Sigmoid colon (tissue), 4 donors: ENCODE measurements around the gene CADM2.

Source experiments
- CTCF ChIP-seq, 4 experiments: fragments of 450-650 bp in 3 of 4; fragments of 200-600 bp in 1 of 4; IDR thresholded peaks; one replicate each; pipeline ENCODE4 v1.5.1; 2016 to 2019; ENCODE audit warnings: antibody characterized with exemption in 4 of 4, mild to moderate bottlenecking in 3 of 4, moderate library complexity in 2 of 4
- EP300 ChIP-seq, 4 donors: sonication (generic); formaldehyde crosslinking; IDR thresholded peaks; one replicate each; pipeline ENCODE4 v1.6.1; 2017; ENCODE audit warnings: antibody characterized with exemption in 4 of 4
- POLR2A ChIP-seq, 2 donors: fragments of 450-650 bp; IDR thresholded peaks; one replicate each; pipeline ENCODE4 v1.6.1; 2016; ENCODE audit warnings: antibody characterized with exemption in 2 of 2, mild to moderate bottlenecking in 2 of 2, moderate library complexity in 2 of 2
- POLR2AphosphoS5 ChIP-seq, 4 donors: sonication (generic); formaldehyde crosslinking; IDR thresholded peaks; one replicate each; pipeline ENCODE4 v1.6.1; 2017; ENCODE audit warnings: antibody characterized with exemption in 4 of 4

GRCh38 chr3:85376131-85376530 is 417.3 kb downstream of the CADM2 start:
- no peak for TF ChIP-seq CTCF (IDR thresholded peaks at IDR 0.05)
- no peak for TF ChIP-seq POLR2AphosphoS5 (IDR thresholded peaks at IDR 0.05)
- TF ChIP-seq POLR2A (IDR thresholded peaks at IDR 0.05): no peak
- TF ChIP-seq EP300 (IDR thresholded peaks at IDR 0.05): no peak
